GM23338 (cell line): Measurements from ENCODE around the gene PHLDB2.

Experiments used
- CTCF ChIP-seq, 2 experiments: fragments of 200-600 bp in 1 of 2; sonication (generic) in 1 of 2; conservative IDR thresholded peaks; 2 replicates each; pipeline versions ENCODE4 v1.5.1 to v1.6.1; 2016 to 2017; ENCODE audit warnings: antibody characterized with exemption in 2 of 2, low read depth in 2 of 2, mild to moderate bottlenecking in 2 of 2, moderate library complexity in 1 of 2
- POLR2AphosphoS5 ChIP-seq: IDR thresholded peaks from 2 replicates; pipeline ENCODE4 v1.6.1; 2016; ENCODE audit warnings: antibody characterized with exemption, low read depth

- TF ChIP-seq CTCF (conservative IDR thresholded peaks at IDR 0.05; ENCODE audit: low read depth in 2 of 2) (no peak), POLR2AphosphoS5 (no peak)
These were observed 90.6 kb downstream of the PHLDB2 start for GRCh38 chr3:111949712-111950111.
